Right atrium auricular region (tissue), 2 donors: Measurements from ENCODE around the gene WDR35. TPM values are rescaled to one million over a fixed set of nuclear protein-coding genes. Genes with fewer than 3 reads are reported as not detected.

Experiments
- DNase-seq: peaks from one replicate; pipeline ENCODE4 v3.0.0-alpha.2; 2019; ENCODE audit warnings: low spot score
- H3K27ac ChIP-seq, 2 donors: fragments of 200-600 bp; sonication (generic); 1 replicate in 1 of 2; 2 replicates in 1 of 2; pipeline ENCODE4 v1.5.1; 2016 to 2019
- H3K27me3 ChIP-seq, 2 donors: fragments of 200-600 bp; sonication (generic); one replicate each; pipeline versions ENCODE4 v1.5.1 to v1.6.0; 2017 to 2019
- H3K36me3 ChIP-seq: fragments of 200-600 bp; sonication (generic); one replicate; pipeline ENCODE4 v1.5.1; 2016
- H3K4me1 ChIP-seq, 2 donors: fragments of 200-600 bp; sonication (generic); one replicate each; pipeline versions ENCODE4 v1.5.1 to v1.6.0; 2017 to 2019
- H3K4me3 ChIP-seq, 2 donors: fragments of 200-600 bp; sonication (generic); 1 replicate in 1 of 2; 2 replicates in 1 of 2; pipeline ENCODE4 v1.5.1; 2017 to 2019; ENCODE audit warnings: mild to moderate bottlenecking in 1 of 2, moderate library complexity in 1 of 2
- H3K9me3 ChIP-seq, 2 donors: fragments of 200-600 bp; sonication (generic); one replicate each; pipeline ENCODE4 v1.5.1; 2019
- CTCF ChIP-seq, 2 donors: fragments of 200-600 bp; sonication (generic); IDR thresholded peaks; one replicate each; pipeline ENCODE4 v1.5.1; 2019; ENCODE audit warnings: antibody characterized with exemption in 2 of 2
- total RNA-seq, 2 donors: library from RNA; depleted of rRNA; stranded (reverse); fragments of >200 nt; gene quantifications; one replicate each; pipeline ENCODE4 v1.1.0, GENCODE V29; 2016

The WDR35 gene
- total RNA-seq, 2 donors from 2014 or later: 4.1 to 5.0 TPM

- H3K27ac ChIP-seq: peak overlapping the region; percentile 47 to 49
These were observed 467 bp upstream of the WDR35 start for GRCh38 chr2:19990416-19990728.

GRCh38 chr2:19989342-19989666 lies 601 bp downstream of the WDR35 start:
- Histone ChIP-seq H3K9me3 (no peaks in the 10 kb centered on the region), H3K4me3 (peak overlapping the region; percentile 69 to 71), H3K36me3 (no peaks in the 10 kb centered on the region), H3K27ac (peak overlapping the region; percentile 47 to 49), H3K4me1 (peaks cover 0 to 15% of the 10 kb centered on the region in 2 donors), H3K27me3 (no peaks in the 10 kb centered on the region)
- DNase-seq: no peak
- no peak for TF ChIP-seq CTCF (IDR thresholded peaks at IDR 0.05)

More at GRCh38 chr2:19990416-19990728, 467 bp upstream of the WDR35 start:
- H3K4me1 ChIP-seq: peaks cover 0 to 15% of the 10 kb centered on the region in 2 donors
- H3K36me3 ChIP-seq: no peaks in the 10 kb centered on the region
- DNase-seq: no peak
- no peaks in the 10 kb centered on the region for H3K9me3 ChIP-seq
- TF ChIP-seq CTCF (IDR thresholded peaks at IDR 0.05): no peak
- no peaks in the 10 kb centered on the region for H3K27me3 ChIP-seq
- peak overlapping the region; percentile 69 to 71 for H3K4me3 ChIP-seq

GRCh38 chr2:19988600-19988999 lies 1.3 kb downstream of the WDR35 start:
- TF ChIP-seq CTCF (IDR thresholded peaks at IDR 0.05): no peak
- no peaks in the 10 kb centered on the region for H3K36me3 ChIP-seq
- DNase-seq: no peak
- H3K4me1 ChIP-seq: peaks cover 0 to 15% of the 10 kb centered on the region in 2 donors
- H3K4me3 ChIP-seq: no peak overlapping the region
- no peaks in the 10 kb centered on the region for H3K27me3 ChIP-seq
- H3K9me3 ChIP-seq: no peaks in the 10 kb centered on the region
- no peak overlapping the region for H3K27ac ChIP-seq

GRCh38 chr2:19987936-19988335 lies 2.0 kb downstream of the WDR35 start:
- DNase-seq: no peak
- Histone ChIP-seq H3K4me1 (peaks cover 0 to 15% of the 10 kb centered on the region in 2 donors), H3K4me3 (no peak overlapping the region), H3K27ac (no peak overlapping the region), H3K36me3 (no peaks in the 10 kb centered on the region), H3K9me3 (no peaks in the 10 kb centered on the region), H3K27me3 (no peaks in the 10 kb centered on the region)
- TF ChIP-seq CTCF (IDR thresholded peaks at IDR 0.05): no peak

- DNase-seq: no peak
- Histone ChIP-seq H3K4me3 (no peak overlapping the region), H3K27me3 (no peaks in the 10 kb centered on the region), H3K36me3 (peaks cover 13% of the 10 kb centered on the region), H3K9me3 (no peaks in the 10 kb centered on the region), H3K27ac (no peak overlapping the region), H3K4me1 (no peaks in the 10 kb centered on the region)
- TF ChIP-seq CTCF (IDR thresholded peaks at IDR 0.05): no peak
These were observed 7.6 kb downstream of the WDR35 start for GRCh38 chr2:19982268-19982667.

GRCh38 chr2:19979932-19980331 lies 10.0 kb downstream of the WDR35 start:
- H3K27ac ChIP-seq: no peak overlapping the region
- no peaks in the 10 kb centered on the region for H3K9me3 ChIP-seq
- no peak for DNase-seq
- no peak overlapping the region for H3K4me3 ChIP-seq
- H3K27me3 ChIP-seq: no peaks in the 10 kb centered on the region
- H3K36me3 ChIP-seq: peaks cover 14% of the 10 kb centered on the region
- no peak for TF ChIP-seq CTCF (IDR thresholded peaks at IDR 0.05)
- no peaks in the 10 kb centered on the region for H3K4me1 ChIP-seq
